OCI-LY3 (cell line): ENCODE results near the gene NPHP4.

ENCODE experiments used
- CTCF ChIP-seq: fragments of 200-600, 300-600 bp; sonication (generic); IDR thresholded peaks from 2 replicates; pipeline ENCODE4 v1.5.1; 2014; ENCODE audit warnings: antibody characterized with exemption, low read length, low read depth
- EZH2phosphoT487 ChIP-seq: fragments of 200-600 bp; shearing (Covaris generic); IDR thresholded peaks from 2 replicates; pipeline ENCODE4 v1.6.1; 2018; ENCODE audit warnings: antibody characterized with exemption, mixed run types, low read depth

DNA sequence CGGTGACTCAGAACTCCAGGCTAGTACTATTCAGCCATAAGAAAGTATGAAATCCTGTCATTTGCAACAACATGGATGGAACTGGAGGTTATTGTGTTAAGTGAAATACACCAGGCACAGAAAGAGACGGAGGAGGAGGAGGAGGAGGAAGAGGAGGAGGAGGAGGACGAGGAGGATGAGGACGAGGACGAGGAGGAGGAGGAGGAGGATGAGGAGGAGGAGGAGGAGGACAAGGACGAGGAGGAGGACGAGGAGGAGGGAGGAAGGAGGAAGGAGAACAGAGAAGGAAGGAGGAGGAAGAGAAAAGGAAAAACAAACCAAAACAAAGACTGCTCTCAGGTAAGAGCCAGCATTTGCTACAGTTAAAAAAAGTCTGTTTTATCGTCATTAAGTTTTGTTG is 178.7 kb downstream of the NPHP4 start:
- TF ChIP-seq CTCF (no peak), EZH2phosphoT487 (no peak)
